Measurements from ENCODE around the gene IHH. TPM values are rescaled to one million over a fixed set of nuclear protein-coding genes. Genes with fewer than 3 reads are reported as not detected.

The IHH gene
- polyA plus RNA-seq, 1 of the 3 experiments (the other 2 are of a cell fraction): 0.03 TPM

GRCh38 chr2:219056896-219057708 is 3.6 kb downstream of the IHH start:
- Histone ChIP-seq H3K9ac (no peak overlapping the region), H3K9me2 (no peaks in the 10 kb centered on the region)

DNA sequence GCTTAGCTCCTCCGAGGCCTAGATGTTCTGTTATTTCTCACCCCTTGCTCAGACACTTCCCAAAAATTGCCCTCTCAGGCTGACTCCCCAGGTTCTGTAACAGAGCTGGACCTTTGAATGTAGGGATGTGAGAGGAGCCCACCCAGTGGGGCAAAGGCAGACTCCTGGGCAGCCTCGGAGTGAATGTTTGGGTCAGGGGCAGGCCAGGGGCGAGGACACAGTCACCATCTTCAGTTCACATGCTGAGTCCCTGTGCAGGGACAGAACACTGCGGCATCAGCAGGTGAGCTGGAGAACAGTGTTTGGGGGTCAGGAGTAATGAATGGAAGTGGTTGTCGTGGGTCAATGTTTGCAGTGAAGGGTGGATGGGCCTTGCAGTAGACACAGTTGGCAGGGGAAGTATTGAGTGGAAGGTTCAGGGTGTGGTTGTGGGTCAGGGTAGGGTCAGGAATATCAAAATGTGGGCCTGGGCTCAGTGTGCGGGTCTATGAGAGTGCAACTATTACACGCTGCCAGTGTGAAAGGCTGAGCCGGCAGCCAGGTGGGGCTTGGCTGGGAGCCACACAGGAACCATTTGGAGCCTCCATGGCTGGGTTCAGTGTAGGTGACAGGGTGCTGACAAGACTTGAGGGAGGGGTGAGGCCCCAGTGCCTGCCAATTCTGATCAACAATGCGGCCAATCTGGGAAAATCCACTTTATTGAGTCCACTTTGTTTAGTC is 4.4 kb downstream of the IHH start:
- no peak overlapping the region for H3K9ac ChIP-seq
- H3F3A ChIP-seq (replicated peaks; ENCODE audit: insufficient read depth): no peaks in the 10 kb centered on the region
- H4K20me1 ChIP-seq (ENCODE audit: insufficient read depth): peaks cover 7% of the 10 kb centered on the region
- H3K27me3 ChIP-seq (ENCODE audit: insufficient read depth): peaks cover 35% of the 10 kb centered on the region
- no peaks in the 10 kb centered on the region for H3K36me3 ChIP-seq (replicated peaks in 1 of 2; ENCODE audit: control insufficient read depth in 1 of 2, insufficient read depth in 2 of 2, low read length in 1 of 2)
- POLR2A ChIA-PET: no interaction called here
- no peaks in the 10 kb centered on the region for H3K9me3 ChIP-seq
- no peaks in the 10 kb centered on the region for H3K79me2 ChIP-seq (ENCODE audit: insufficient read depth)
- H3K9me2 ChIP-seq: no peaks in the 10 kb centered on the region
- no peak overlapping the region for H3K27ac ChIP-seq (ENCODE audit: low read depth in 2 of 2, low read length in 1 of 2)
- no peak overlapping the region for H2AFZ ChIP-seq (ENCODE audit: low read depth)
- H3K4me2 ChIP-seq: no peak overlapping the region
- CTCF ChIA-PET: interaction anchor here (0.6 to 15.5 kb wide), 13 partner anchors 9 to 179 kb away, joined by 3 to 205 read pairs (median 33); partner anchors contain the start of genes CFAP65 and NHEJ1
- no peak overlapping the region for H3K4me3 ChIP-seq (ENCODE audit: low read depth in 2 of 2, low read length in 1 of 2)
- TF ChIP-seq, protein P1, sequence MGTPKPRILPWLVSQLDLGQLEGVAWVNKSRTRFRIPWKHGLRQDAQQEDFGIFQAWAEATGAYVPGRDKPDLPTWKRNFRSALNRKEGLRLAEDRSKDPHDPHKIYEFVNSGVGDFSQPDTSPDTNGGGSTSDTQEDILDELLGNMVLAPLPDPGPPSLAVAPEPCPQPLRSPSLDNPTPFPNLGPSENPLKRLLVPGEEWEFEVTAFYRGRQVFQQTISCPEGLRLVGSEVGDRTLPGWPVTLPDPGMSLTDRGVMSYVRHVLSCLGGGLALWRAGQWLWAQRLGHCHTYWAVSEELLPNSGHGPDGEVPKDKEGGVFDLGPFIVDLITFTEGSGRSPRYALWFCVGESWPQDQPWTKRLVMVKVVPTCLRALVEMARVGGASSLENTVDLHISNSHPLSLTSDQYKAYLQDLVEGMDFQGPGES (IDR thresholded peaks at IDR 0.05; ENCODE audit: low read depth, low read length): no peak
- TF ChIP-seq USF2 (IDR thresholded peaks at IDR 0.05; ENCODE audit: borderline replicate concordance, low read depth, low read length) (no peak), GATA2 (CRISPR knock-in tag; IDR thresholded peaks at IDR 0.05) (no peak), RFX5 (IDR thresholded peaks at IDR 0.05; ENCODE audit: low read length) (no peak), TEAD4 (IDR thresholded peaks at IDR 0.05; ENCODE audit: borderline replicate concordance, insufficient read depth) (no peak), JUND (IDR thresholded peaks at IDR 0.05) (no peak), SIN3A (IDR thresholded peaks at IDR 0.05; ENCODE audit: borderline replicate concordance, low read depth, low read length) (no peak), CTCF (IDR thresholded peaks at IDR 0.05) (no peak), RXRA (IDR thresholded peaks at IDR 0.05; ENCODE audit: borderline replicate concordance, low read depth) (no peak)
- TF ChIP-seq, protein P2, sequence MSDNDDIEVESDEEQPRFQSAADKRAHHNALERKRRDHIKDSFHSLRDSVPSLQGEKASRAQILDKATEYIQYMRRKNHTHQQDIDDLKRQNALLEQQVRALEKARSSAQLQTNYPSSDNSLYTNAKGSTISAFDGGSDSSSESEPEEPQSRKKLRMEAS (IDR thresholded peaks at IDR 0.05; ENCODE audit: low read depth): no peak
- WGBS (ENCODE audit: low lambda C conversion rate): 61% methylated on average over 9 of the region's 9 CpGs
- DNase-seq: no peak
- H3K4me1 ChIP-seq (ENCODE audit: control insufficient read depth in 1 of 2, insufficient read depth in 2 of 2, low read depth in 1 of 2, low read length in 1 of 2): peaks cover 0 to 16% of the 10 kb centered on the region in 2 experiments; a peak in 1 of 4 replicates

More at GRCh38 chr2:219056896-219057708, 3.6 kb downstream of the IHH start:
- CTCF ChIA-PET: interaction anchor here (0.9 to 15.5 kb wide), 21 partner anchors 10 to 203 kb away, joined by 4 to 205 read pairs (median 18); partner anchors contain the start of genes CFAP65 and NHEJ1
- Histone ChIP-seq H2AFZ (ENCODE audit: low read depth) (no peak overlapping the region), H3K27me3 (ENCODE audit: insufficient read depth) (peaks cover 39% of the 10 kb centered on the region), H3K4me3 (ENCODE audit: low read depth in 2 of 2, low read length in 1 of 2) (no peak overlapping the region), H3K79me2 (ENCODE audit: insufficient read depth) (no peaks in the 10 kb centered on the region), H3F3A (replicated peaks; ENCODE audit: insufficient read depth) (no peaks in the 10 kb centered on the region), H4K20me1 (ENCODE audit: insufficient read depth) (peaks cover 7% of the 10 kb centered on the region), H3K4me1 (ENCODE audit: control insufficient read depth in 1 of 2, insufficient read depth in 2 of 2, low read depth in 1 of 2, low read length in 1 of 2) (peaks cover 0 to 16% of the 10 kb centered on the region in 2 experiments; a peak in 1 of 4 replicates), H3K27ac (ENCODE audit: low read depth in 2 of 2, low read length in 1 of 2) (no peak overlapping the region), H3K4me2 (no peak overlapping the region), H3K9me3 (no peaks in the 10 kb centered on the region), H3K36me3 (replicated peaks in 1 of 2; ENCODE audit: control insufficient read depth in 1 of 2, insufficient read depth in 2 of 2, low read length in 1 of 2) (no peaks in the 10 kb centered on the region)
- POLR2A ChIA-PET: no interaction called here
- DNase-seq: no peak
- WGBS (ENCODE audit: low lambda C conversion rate): 65% methylated on average over 22 of the region's 40 CpGs
- TF ChIP-seq, protein P2 (IDR thresholded peaks at IDR 0.05; ENCODE audit: low read depth): no peak
- no peak for TF ChIP-seq ZBTB33 (IDR thresholded peaks at IDR 0.05; ENCODE audit: borderline replicate concordance, low read depth)
- TF ChIP-seq POLR2AphosphoS5 (IDR thresholded peaks at IDR 0.05; ENCODE audit: low read depth, low read length): no peak
